ENCODE measurements around the gene ERMAP. TPM values are rescaled to one million over a fixed set of nuclear protein-coding genes. Genes with fewer than 3 reads are reported as not detected.

Gene ERMAP
- total and polyA plus RNA-seq, 10 of the 15 experiments (the other 5 are each of a cell fraction or from before 2014, with no cell fraction given) = 1.4 to 6.8 (median 4.1) TPM

- H3K27me3 ChIP-seq (replicated peaks in 1 of 2; ENCODE audit: control insufficient read depth in 2 of 2, insufficient read depth in 2 of 2, low read length in 1 of 2) = no peaks in the 10 kb centered on the region
- intact Hi-C loops (cut with micrococcal nuclease; ENCODE audit: unreplicated experiment) (no loop called here), in situ Hi-C loops (cut with MboI) (no loop called here)
- DNase-seq (ENCODE audit: low read depth, low spot score) = no peak
- no peak overlapping the region for H3K27ac ChIP-seq (ENCODE audit: control insufficient read depth, insufficient read depth)
- SMC1A ChIA-PET (ENCODE audit: uncharacterized antibody, unreplicated experiment) = interaction anchor here (1.0 kb wide), 3 partner anchors 8 to 26 kb away, joined by 3 to 7 read pairs (median 4); partner anchors contain the start of gene ZNF691
- no peak for ATAC-seq
- H4K20me1 ChIP-seq (ENCODE audit: control insufficient read depth, insufficient read depth) = no peaks in the 10 kb centered on the region
- TF ChIP-seq ZNF384 (IDR thresholded peaks at IDR 0.05; ENCODE audit: borderline replicate concordance, low read depth, low read length) = no peak
- TF ChIP-seq SUPT20H (IDR thresholded peaks at IDR 0.05; ENCODE audit: borderline replicate concordance, control insufficient read depth, low read depth, low read length) = no peak
- no peak for TF ChIP-seq SIN3A (IDR thresholded peaks at IDR 0.05; ENCODE audit: low read depth, low read length)
- no peak for TF ChIP-seq RB1 (IDR thresholded peaks at IDR 0.05; ENCODE audit: borderline replicate concordance)
- TF ChIP-seq ASH2L (IDR thresholded peaks at IDR 0.05; ENCODE audit: borderline replicate concordance, low read depth) = no peak
- TF ChIP-seq IRF3 (IDR thresholded peaks at IDR 0.05) = no peak
- TF ChIP-seq PBX3 (IDR thresholded peaks at IDR 0.05; ENCODE audit: insufficient replicate concordance, low read depth, low read length) = no peak
- TF ChIP-seq HSF1 (IDR thresholded peaks at IDR 0.05; ENCODE audit: low read depth, low read length) = no peak
- TF ChIP-seq USF1 (IDR thresholded peaks at IDR 0.05; ENCODE audit: borderline replicate concordance, extremely low read length, insufficient read depth, low read depth, low read length) = no peak
- TF ChIP-seq ZNF207 (IDR thresholded peaks at IDR 0.05; ENCODE audit: borderline replicate concordance) = no peak
- no peak for TF ChIP-seq ZBTB40 (IDR thresholded peaks at IDR 0.05; ENCODE audit: borderline replicate concordance)
- no peak for TF ChIP-seq IKZF2 (IDR thresholded peaks at IDR 0.05)
- no TSS peak for BruUV-seq (replicated peaks)
- H3K4me3 ChIP-seq = no peak overlapping the region
- no peaks in the 10 kb centered on the region for H3K36me3 ChIP-seq (ENCODE audit: control insufficient read depth in 2 of 2, insufficient read depth in 2 of 2, low read length in 1 of 2)
- no peak for FAIRE-seq
- no peak overlapping the region for H3K4me2 ChIP-seq (ENCODE audit: control insufficient read depth, insufficient read depth)
- no peak overlapping the region for H2AFZ ChIP-seq (ENCODE audit: control insufficient read depth, low read depth, low read length)
- no peak overlapping the region for H3K9ac ChIP-seq (ENCODE audit: control insufficient read depth, insufficient read depth, low read length)
- CTCF ChIA-PET = interaction anchor here (0.6 to 3.5 kb wide), 6 partner anchors 10 to 987 kb away, joined by 3 to 16 read pairs (median 4); partner anchors contain the start of gene ZNF691
- WGBS (ENCODE audit: insufficient coverage, insufficient replicate concordance, low lambda C conversion rate, missing lambda C conversion rate) = 95% methylated on average over 2 of the region's 2 CpGs
- RAD21 ChIA-PET (ENCODE audit: unreplicated experiment) = interaction anchor here (1.7 to 1.9 kb wide), 2 partner anchors 25 to 91 kb away, joined by 4 to 7 read pairs; partner anchors contain the start of gene ZNF691
- no peaks in the 10 kb centered on the region for H3K4me1 ChIP-seq (ENCODE audit: control insufficient read depth, insufficient read depth, low read length)
- peaks cover under 1% of the 10 kb centered on the region; the same call in 1 of the 2 replicates for H3K79me2 ChIP-seq (ENCODE audit: control insufficient read depth, insufficient read depth, low read length)
- H3K9me3 ChIP-seq (replicated peaks; ENCODE audit: control insufficient read depth, insufficient read depth, low read length) = no peaks in the 10 kb centered on the region
- POLR2A ChIA-PET = interaction anchor here (0.6 to 1.7 kb wide), 6 partner anchors 12 to 272 kb away, joined by 3 to 8 read pairs (median 4); partner anchors contain the start of gene ZNF691
Measured at GRCh38 chr1:42821690-42822089, 4.8 kb downstream of the ERMAP start.
